ENCODE data around the gene AKR1D1. TPM values are rescaled to one million over a fixed set of nuclear protein-coding genes. Genes with fewer than 3 reads are reported as not detected.

The AKR1D1 gene
- total and polyA plus RNA-seq, 2 donors (not counting 1 experiment from before 2014, with no cell fraction given): not detected

- no peaks in the 10 kb centered on the region for H3K9me3 ChIP-seq (ENCODE audit: control insufficient read depth, insufficient read depth, low read depth, low read length)
- H3K27me3 ChIP-seq (ENCODE audit: control insufficient read depth, insufficient read depth, low read length): no peaks in the 10 kb centered on the region
- no peaks in the 10 kb centered on the region for H3K4me1 ChIP-seq (ENCODE audit: control insufficient read depth, extremely low read depth, insufficient read depth, low read length)
- H3K79me2 ChIP-seq (ENCODE audit: control insufficient read depth, insufficient read depth, low read length): no peaks in the 10 kb centered on the region
- no peak overlapping the region for H3K4me2 ChIP-seq (ENCODE audit: extremely low read depth, insufficient read depth, low read length)
- no peak for DNase-seq (ENCODE audit: low read depth in 2 of 2)
- H3K36me3 ChIP-seq (ENCODE audit: control insufficient read depth, insufficient read depth, low read length): no peaks in the 10 kb centered on the region
- H4K20me1 ChIP-seq (ENCODE audit: control insufficient read depth, extremely low read depth, insufficient read depth, low read length): no peaks in the 10 kb centered on the region
- no peak overlapping the region for H3K27ac ChIP-seq (ENCODE audit: insufficient read depth, low read length)
- no peak overlapping the region for H3K4me3 ChIP-seq (replicated peaks in 1 of 4; ENCODE audit: control extremely low read depth in 1 of 4, insufficient read depth in 1 of 4, low read depth in 3 of 4, low read length in 4 of 4)
- no peak overlapping the region for H3K9ac ChIP-seq (ENCODE audit: insufficient read depth, low read length)
- no peak overlapping the region for H2AFZ ChIP-seq (ENCODE audit: low read length)
- TF ChIP-seq CTCF (conservative IDR thresholded peaks at IDR 0.05 in 1 of 2, IDR thresholded peaks at IDR 0.05 in 1 of 2; ENCODE audit: low read depth in 1 of 2, low read length in 2 of 2) (no peak), EZH2 (IDR thresholded peaks at IDR 0.05; ENCODE audit: low read length, missing control alignments) (no peak)
Measured at GRCh38 chr7:138067774-138068173, 8.5 kb upstream of the AKR1D1 start.

- H3K4me1 ChIP-seq (ENCODE audit: control insufficient read depth, extremely low read depth, insufficient read depth, low read length): no peaks in the 10 kb centered on the region
- H3K4me3 ChIP-seq (replicated peaks in 1 of 4; ENCODE audit: control extremely low read depth in 1 of 4, insufficient read depth in 1 of 4, low read depth in 3 of 4, low read length in 4 of 4): no peak overlapping the region
- no peaks in the 10 kb centered on the region for H3K36me3 ChIP-seq (ENCODE audit: control insufficient read depth, insufficient read depth, low read length)
- TF ChIP-seq EZH2 (IDR thresholded peaks at IDR 0.05; ENCODE audit: low read length, missing control alignments) (no peak), CTCF (conservative IDR thresholded peaks at IDR 0.05 in 1 of 2, IDR thresholded peaks at IDR 0.05 in 1 of 2; ENCODE audit: low read depth in 1 of 2, low read length in 2 of 2) (no peak)
- H3K9ac ChIP-seq (ENCODE audit: insufficient read depth, low read length): no peak overlapping the region
- H3K27ac ChIP-seq (ENCODE audit: insufficient read depth, low read length): no peak overlapping the region
- no peak for DNase-seq (ENCODE audit: low read depth in 2 of 2)
- H2AFZ ChIP-seq (ENCODE audit: low read length): no peak overlapping the region
- no peaks in the 10 kb centered on the region for H3K9me3 ChIP-seq (ENCODE audit: control insufficient read depth, insufficient read depth, low read depth, low read length)
- no peaks in the 10 kb centered on the region for H3K79me2 ChIP-seq (ENCODE audit: control insufficient read depth, insufficient read depth, low read length)
- no peaks in the 10 kb centered on the region for H3K27me3 ChIP-seq (ENCODE audit: control insufficient read depth, insufficient read depth, low read length)
- no peak overlapping the region for H3K4me2 ChIP-seq (ENCODE audit: extremely low read depth, insufficient read depth, low read length)
- no peaks in the 10 kb centered on the region for H4K20me1 ChIP-seq (ENCODE audit: control insufficient read depth, extremely low read depth, insufficient read depth, low read length)
Measured at GRCh38 chr7:138070908-138071307, 5.4 kb upstream of the AKR1D1 start.

GRCh38 chr7:138072726-138073125, 3.5 kb upstream of the AKR1D1 start:
- H4K20me1 ChIP-seq (ENCODE audit: control insufficient read depth, extremely low read depth, insufficient read depth, low read length): no peaks in the 10 kb centered on the region
- H3K9ac ChIP-seq (ENCODE audit: insufficient read depth, low read length): no peak overlapping the region
- no peak for DNase-seq (ENCODE audit: low read depth in 2 of 2)
- no peaks in the 10 kb centered on the region for H3K79me2 ChIP-seq (ENCODE audit: control insufficient read depth, insufficient read depth, low read length)
- no peak overlapping the region for H3K4me3 ChIP-seq (replicated peaks in 1 of 4; ENCODE audit: control extremely low read depth in 1 of 4, insufficient read depth in 1 of 4, low read depth in 3 of 4, low read length in 4 of 4)
- H2AFZ ChIP-seq (ENCODE audit: low read length): no peak overlapping the region
- H3K9me3 ChIP-seq (ENCODE audit: control insufficient read depth, insufficient read depth, low read depth, low read length): no peaks in the 10 kb centered on the region
- no peaks in the 10 kb centered on the region for H3K27me3 ChIP-seq (ENCODE audit: control insufficient read depth, insufficient read depth, low read length)
- H3K36me3 ChIP-seq (ENCODE audit: control insufficient read depth, insufficient read depth, low read length): no peaks in the 10 kb centered on the region
- H3K4me2 ChIP-seq (ENCODE audit: extremely low read depth, insufficient read depth, low read length): no peak overlapping the region
- H3K27ac ChIP-seq (ENCODE audit: insufficient read depth, low read length): no peak overlapping the region
- no peaks in the 10 kb centered on the region for H3K4me1 ChIP-seq (ENCODE audit: control insufficient read depth, extremely low read depth, insufficient read depth, low read length)
- TF ChIP-seq EZH2 (IDR thresholded peaks at IDR 0.05; ENCODE audit: low read length, missing control alignments) (no peak), CTCF (conservative IDR thresholded peaks at IDR 0.05 in 1 of 2, IDR thresholded peaks at IDR 0.05 in 1 of 2; ENCODE audit: low read depth in 1 of 2, low read length in 2 of 2) (no peak)
